ENCODE measurements around the gene ABCB9.
"Not testable (repeated sequence)": the region's sequence is repeated elsewhere in the genome, so short reads cannot be mapped to it uniquely, and the experiment has no call there.

ABCB9 gene

DNA sequence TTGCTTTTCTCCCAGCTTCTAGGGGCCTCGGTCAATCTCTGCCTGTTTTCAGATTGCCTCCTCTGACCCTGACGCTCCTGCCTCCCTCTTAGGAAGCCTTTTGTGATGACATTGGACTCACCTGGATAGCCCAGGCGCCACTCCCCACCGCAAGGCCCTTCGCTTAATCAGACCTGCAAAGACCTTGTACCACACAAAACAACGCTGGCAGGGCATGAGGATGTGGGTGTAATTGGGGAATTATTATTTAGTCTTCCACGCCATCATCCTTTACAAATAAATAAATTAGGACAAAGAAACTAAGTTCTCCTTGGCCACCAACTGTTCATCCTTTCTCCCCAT is 62.6 kb downstream of the ABCB9 start:
- DNase-seq (ENCODE audit: insufficient read length, low spot score) (no peak), FAIRE-seq (no peak)

DNA sequence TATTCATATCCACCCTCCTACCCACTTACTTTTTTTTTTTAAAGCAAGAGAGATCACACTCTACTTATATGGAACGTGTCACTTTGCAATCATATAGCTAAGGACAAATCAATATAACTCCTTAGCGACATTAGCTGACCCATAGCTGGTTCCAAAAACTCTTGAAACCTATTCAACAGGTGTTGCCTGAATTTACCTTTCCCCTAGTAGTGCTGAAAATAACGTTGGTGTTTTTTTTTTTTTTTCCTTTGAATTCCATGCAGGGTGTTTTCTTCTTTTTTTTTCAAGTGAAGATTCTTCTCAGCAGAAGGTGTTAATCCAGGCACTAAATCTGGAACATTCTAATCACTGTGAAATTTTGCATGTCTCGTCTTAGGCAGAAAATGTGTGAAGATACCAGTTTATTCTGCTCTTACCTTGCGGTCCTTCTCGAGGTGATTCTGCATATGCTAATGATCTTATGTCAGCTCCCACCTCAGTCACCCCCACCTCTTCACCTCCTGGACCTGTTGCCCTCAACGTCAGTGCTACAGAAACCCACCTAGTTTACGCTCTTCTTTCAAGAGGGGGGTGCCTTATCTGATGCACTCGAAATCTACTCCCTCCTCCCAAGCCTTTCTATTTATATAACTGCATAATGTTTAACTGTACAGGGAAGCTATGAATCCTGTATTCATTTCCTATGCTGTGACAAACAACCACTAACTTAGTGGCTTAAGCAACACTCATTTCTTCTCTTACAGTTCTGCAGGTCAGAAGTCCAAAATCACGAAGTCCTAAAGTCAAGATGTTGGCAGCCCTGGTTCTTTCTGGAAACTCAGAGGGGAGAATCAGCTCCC is 63.2 kb downstream of the ABCB9 start:
- FAIRE-seq (peak; percentile 68), DNase-seq (ENCODE audit: insufficient read length, low spot score) (no peak)

DNA sequence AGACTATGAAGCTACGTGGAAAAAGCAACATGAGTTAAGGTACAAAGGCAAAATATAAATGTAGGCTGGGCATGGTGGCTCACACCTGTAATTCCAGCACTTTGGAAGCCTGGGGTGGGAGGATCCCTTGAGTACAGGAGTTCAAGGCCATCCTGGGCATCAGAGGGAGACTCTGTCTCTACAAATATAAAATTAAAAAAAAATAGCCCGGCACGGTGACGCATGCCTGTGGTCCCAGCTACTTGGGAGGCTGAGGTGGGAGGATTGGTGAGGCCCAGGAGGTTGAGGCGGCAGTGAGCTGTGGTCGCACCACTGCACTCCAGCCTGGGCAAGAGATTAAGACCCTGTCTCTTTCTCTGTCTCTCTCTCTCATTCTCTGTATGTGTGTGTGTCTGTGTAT is 66.4 kb downstream of the ABCB9 start:
- DNase-seq (ENCODE audit: insufficient read length, low spot score) (no peak), FAIRE-seq (no peak)

DNA sequence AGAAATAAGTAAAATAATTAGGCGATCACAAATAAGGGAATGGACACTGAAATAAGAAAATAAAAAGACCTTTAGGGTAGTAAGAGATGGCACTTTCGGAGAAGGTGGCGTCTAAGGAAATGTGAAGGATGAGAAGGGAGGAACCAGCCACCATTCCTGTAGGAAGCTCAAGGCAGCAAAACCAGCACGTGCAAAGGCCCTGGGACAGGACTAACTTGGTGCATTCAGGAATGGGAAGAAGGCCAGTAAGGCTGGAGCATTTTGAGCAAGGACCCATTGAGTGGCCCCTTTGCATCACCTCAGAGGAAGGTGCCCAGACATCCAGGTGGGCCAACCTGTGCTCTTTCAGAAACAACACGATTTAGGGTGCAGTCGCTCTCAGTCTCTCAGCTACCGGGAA is 69.6 kb downstream of the ABCB9 start:
- no peak for DNase-seq (ENCODE audit: insufficient read length, low spot score)
- no peak for FAIRE-seq

DNA sequence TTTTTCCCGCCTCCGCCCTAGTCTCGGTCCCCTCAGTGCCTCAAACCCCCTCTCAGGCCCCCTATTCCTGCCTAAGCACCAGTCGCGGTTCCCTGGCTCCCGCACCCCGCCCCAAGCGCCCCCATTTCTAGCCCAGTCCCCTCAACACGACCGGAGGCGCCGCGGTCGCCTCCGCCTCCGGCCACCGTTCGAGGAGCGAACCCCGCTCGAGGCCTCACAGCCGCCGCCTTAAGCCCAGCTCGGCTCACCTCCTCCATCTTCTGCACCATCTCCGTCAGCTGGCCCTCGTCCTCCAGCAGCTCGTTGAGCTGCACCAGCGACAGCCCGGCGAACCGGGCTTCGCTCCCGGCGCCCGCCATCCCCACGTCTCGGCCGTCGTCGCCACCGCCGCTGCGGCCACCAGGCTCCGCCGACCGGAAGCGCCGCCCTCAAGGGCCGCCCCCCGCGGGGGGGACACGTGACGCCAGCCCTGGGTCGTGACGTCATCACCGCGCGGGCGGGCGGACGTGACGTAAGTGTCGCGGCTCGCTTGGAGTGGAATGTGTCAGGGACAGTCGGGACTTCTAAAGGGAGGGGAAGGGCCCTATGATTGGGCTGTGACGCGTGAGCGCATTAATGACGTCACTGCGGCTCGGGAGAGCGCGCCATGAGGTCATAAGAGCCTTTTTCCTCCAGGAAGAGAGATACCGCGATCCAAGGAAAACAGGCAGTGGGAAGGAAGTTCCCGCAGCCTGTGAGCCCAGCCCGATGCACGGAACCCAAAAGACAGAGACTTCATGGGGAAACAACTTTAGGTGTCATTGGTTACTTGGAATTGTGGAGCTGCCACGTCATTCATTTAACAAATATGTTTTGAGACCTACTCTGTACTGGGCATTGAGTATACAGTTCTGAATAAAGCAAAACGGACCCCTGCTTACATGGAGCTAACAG is 70.3 kb downstream of the ABCB9 start, which contains the start of gene VPS37B:
Gene VPS37B (minus strand): TSS at position 421 of the 933 bp plus-strand sequence. CDS start 62 bp downstream, at position 359.
- FAIRE-seq: no peak
- no peak for DNase-seq (ENCODE audit: insufficient read length, low spot score)

DNA sequence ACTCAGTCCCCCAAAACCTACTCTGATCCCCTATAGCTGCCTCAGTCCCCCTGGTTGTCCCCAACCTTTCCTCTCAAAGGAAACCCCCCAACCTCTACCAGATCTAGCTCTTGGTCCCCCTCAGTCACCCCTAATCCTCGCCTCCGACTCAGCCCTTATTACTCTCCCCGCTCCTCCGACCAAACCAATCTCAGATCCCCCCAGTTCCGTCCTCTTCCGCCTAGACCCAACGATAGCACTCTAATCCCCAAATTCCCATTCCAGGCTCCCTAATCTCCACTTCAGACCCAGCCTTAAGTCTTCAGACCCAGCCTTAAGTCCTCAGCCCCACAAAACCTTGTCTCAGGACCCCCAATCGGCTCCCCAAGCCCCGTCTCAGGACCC is 71.0 kb downstream of the ABCB9 start:
- FAIRE-seq (no peak), DNase-seq (ENCODE audit: insufficient read length, low spot score) (no peak)

DNA sequence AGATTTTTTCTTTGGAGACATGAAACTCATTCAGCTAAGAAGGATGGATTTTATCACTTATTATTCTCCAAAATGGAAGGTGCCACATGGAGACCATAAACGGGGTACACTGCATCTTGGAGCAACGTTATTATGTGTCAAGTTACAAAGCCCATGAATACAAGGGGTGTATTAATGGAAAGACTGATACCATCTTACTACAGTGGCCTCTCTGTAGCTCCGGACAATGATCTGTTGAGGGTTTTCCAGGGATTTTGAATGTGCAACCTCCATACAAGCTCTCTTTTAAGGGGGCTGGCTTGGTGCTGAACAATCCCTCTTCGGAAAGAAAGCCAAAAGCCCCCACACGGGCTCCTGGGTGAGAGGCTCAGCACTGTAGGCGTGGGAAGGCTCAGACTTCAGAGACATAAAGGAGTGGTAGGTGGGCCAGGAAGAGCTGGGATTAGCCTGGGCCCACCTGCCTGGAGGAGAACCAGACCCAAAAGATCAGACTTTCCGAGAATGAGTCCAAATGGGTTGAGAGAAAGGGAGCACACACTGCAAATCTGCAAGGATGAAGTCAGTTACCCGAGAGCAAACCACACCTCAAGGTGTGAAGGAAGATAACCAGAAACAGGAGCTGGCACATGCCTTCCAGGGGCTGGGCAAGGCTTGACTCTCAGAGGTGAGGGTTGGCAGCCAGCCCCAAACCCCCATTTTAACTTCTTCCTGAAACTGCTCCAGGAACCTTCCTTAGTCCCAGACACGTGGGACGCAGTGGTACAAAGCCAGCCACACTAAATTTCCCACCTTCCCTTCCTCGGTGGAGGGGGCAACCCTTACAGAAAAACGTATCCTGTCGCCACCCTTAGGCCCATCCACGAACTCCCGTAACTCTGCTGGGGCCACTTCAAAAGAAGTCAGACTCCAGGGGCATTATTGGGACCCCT is 71.8 kb downstream of the ABCB9 start:
- DNase-seq (ENCODE audit: insufficient read length, low spot score): no peak
- no peak for FAIRE-seq

DNA sequence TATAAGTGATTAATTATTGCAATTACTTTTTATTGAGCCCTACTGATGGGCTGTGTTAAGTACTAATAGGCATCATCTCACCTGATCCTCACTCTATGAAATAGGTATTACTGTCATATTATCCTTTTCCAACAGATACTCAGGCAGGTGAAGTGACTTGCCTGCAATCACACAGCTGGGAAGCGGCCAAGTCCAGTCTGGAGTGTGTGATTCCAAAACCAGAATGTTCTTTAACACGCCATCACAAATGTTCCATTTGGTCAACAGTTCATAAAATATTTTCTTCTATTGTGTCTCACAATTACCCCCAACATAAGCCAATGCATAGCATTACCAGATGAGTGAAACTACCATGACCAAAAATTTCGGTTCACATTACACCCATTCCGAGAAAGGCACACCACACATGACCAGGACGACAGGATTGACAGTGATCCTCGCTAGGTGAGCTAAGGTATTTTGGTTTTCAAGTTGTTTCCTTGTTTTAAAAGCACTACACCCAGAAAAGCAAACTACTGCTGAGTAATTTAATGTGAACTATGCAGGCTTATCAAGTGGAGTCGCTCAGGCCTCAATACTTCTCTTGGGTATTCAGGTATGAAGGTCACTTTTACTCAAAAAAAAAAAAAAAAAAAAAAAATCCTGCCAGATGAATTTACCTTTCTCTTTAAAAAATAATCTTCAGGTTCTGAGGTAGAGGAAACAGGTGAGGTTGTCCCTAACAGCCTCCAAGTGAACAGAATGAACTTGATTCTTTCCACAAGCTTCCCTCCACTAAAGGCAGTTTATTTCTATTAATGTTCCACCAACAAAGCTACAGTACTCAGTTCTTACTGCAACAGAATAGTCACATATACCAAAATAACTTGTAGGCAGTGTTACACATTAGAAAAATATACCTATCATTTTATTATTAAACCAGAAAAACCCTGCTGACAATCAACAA is 72.8 kb downstream of the ABCB9 start:
- DNase-seq (ENCODE audit: insufficient read length, low spot score) (no peak), FAIRE-seq (peak; percentile 14)

DNA sequence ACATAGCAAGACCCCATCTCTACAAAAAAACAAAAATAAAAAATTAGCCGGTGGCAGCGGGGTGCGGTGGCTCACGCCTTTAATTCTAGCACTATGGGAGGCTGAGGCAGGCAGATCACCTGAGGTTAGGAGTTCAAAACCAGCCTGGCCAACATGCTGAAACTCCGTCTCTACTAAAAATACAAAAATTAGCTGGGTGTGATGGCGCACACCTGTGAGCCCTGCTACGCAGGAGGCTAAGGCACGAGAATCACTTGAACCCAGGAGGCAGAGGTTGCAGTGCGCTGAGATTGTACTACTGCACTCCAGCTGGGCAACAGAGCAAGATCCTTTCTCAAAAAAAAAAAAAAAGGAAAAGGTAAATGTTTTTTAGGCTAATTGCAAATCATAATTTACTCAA is 73.5 kb downstream of the ABCB9 start:
- FAIRE-seq; DNase-seq (ENCODE audit: insufficient read length, low spot score): not testable (repeated sequence)

DNA sequence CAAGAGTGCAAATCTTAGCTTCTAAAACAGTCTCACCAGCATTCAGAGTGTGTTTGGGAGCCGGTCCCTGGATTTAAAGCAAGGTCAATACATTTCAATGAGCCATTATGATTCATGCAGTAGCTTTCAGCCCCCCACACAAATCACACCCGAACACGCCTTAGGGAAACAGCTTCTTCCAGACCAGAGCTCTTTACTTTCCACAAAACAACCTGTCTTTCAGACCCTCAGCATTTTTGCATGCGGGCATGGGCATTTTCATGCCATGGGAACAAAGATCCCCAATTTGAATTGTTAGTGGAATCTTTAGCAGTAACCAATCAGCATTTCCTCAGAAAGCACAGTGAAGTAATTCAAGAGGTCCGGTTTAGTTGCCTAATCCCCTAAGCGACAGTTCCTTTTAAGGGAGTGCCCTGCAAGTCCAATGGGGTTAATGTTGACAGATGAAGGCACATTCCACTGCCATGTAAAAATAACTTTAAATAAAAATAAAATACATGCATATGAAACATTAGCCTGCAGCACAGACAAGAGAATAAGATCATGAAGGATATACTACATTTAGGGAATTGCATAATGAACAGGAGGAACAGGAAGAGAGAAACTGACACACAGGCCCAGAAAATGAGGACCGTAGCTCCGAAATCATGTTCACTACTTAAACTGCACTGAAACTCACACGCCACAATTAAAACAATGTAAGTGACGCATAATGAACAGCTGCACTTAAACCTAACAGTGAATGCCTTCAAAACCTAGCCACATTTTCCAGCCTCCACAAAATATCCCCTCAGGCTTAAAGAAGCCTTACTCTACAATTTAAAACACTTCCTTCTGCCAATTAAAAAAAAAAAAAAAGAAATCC is 74.4 kb downstream of the ABCB9 start:
- no peak for FAIRE-seq
- DNase-seq (ENCODE audit: insufficient read length, low spot score): no peak

DNA sequence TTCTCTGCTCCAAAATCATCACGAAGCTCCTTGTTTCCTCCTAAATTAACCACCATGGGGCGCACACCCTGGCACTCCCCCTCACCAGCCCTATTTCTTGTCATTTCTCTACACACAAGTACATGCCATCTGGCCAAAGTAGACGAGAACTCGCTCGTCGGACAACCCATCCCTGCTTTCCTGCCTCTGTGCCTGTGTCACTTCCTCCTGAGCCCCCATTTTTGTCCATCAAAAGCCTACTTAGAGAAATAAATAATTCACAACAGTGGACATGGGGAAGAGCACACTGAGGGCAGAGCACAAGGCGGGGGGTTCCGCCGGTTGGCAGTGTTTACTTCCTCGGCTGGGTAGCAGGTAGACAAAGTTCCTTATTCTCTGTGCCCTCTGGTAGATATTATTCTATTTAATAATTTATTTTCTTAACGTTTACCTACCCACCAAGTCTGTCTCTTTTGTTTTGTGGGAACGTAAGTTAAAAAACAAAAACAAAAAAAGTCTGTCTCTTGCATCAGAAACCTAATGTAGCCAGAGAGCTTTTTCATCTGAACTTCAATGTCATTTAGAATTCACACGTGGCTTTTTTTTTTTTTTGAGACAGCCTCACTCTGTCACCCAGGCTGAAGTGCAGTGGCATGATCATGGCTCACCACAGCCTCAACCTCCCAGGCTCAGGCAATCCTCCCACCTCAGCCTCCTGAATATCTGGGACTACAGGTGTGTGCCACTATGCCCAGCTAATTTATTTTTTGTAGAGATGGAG is 76.3 kb downstream of the ABCB9 start:
- no peak for DNase-seq (ENCODE audit: insufficient read length, low spot score)
- FAIRE-seq: peak; percentile 11

DNA sequence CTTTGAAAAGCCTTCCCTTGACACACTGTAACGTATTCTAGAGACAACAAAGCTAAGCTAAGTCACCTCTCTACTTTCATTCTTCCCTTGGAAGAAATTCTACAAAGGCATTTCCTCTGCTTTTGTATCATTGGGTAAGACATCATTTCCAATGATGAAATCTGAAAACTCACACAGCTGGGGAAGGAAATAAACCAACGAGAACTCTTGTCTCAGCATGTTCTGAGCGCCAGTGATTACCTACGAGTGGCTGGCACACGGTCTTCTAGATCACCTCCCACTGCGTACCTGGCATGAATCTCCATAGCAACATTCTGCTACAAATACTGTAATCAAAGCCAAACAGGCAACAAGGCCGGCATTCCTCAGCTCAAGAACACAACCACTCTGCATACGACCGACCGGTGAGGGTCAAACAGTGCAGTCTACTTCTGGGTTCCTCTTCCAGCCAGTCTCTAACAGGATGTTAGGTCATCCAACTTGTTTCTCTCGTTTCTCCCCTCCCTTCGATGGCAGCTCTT is 78.0 kb downstream of the ABCB9 start:
- DNase-seq (ENCODE audit: insufficient read length, low spot score) (no peak), FAIRE-seq (no peak)

DNA sequence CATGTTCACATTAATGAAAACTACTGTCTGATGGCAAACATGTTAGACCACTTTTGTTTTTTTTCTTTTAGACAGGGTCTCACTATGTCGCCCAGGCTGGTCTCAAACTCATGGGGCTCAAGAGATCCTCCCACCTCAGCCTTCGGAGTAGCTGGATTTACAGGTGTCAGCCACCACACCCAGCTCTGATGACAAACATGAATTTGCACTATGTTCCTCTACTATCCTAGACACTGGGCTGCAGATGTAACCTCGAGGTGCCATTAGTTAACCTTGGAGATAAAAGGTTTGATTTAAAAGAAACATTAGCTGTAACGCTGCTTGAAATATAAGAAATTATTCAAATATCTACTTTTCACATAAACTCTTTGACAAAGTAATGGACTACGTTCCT is 78.4 kb downstream of the ABCB9 start:
- FAIRE-seq: no peak
- DNase-seq (ENCODE audit: insufficient read length, low spot score): no peak

DNA sequence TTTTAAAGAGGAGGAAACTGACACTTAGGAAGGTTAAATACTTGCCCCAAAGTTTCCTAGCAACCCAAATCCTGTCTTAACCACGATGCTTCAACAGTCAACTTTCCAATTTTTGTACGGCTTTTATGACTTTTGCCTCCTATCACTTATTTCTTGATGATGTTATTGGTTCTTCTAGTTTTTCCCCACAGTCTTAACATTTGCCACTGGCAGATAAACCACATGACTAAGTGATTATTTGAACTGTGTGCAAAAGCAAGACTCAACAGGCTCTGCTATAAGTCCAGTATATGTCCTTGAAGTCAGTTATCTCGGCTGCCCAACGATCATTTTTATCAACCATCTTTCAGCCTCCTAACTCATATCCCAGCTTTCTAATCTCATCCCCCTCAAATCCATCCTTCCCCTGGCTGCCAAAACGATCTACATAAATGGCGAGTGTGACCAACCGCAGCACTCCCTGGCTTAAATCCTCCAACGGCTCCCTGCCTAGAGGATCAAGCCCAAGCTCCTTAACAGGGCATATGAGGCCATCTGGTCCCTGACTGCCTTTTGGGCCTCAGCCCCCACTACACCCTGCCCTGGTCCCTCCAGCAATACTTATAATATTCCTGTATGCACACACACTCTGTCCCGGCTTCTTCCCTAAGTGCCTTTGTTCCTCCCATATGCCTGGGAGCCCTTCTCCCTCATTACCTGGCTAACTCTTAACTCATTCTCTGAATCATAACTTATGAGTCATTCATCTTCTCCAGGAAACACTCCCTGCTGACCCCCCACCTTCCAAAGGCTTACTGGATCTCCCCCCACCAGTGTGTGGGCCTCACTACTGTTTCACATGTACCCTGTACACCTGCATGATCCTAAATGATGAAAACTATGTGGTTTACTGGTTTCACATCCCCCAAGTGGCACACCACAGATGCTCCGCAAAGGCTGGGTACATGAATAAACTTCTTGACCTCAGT is 79.1 kb downstream of the ABCB9 start:
- DNase-seq (ENCODE audit: insufficient read length, low spot score): no peak
- FAIRE-seq: peak; percentile 98

DNA sequence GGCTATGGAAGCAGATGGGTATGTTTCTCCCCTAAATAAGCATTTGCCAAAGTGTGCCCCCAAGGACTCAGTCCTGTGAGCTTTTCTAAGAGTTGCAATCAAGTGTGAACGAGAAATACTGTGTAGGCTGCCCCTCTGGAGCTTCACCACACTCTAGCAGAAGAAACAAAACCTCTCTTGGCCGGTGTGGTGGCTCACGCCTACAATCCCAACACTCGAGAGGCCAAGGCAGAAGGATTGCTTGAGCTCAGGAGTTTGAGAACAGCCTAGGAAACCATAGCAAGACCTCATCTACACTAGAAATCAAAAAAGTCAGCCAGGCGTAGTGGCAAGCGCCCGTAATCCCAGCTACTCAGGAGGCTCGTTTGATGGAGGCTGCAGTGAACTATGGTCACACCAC is 80.1 kb downstream of the ABCB9 start:
- DNase-seq (ENCODE audit: insufficient read length, low spot score): no peak
- FAIRE-seq: peak; percentile 55

DNA sequence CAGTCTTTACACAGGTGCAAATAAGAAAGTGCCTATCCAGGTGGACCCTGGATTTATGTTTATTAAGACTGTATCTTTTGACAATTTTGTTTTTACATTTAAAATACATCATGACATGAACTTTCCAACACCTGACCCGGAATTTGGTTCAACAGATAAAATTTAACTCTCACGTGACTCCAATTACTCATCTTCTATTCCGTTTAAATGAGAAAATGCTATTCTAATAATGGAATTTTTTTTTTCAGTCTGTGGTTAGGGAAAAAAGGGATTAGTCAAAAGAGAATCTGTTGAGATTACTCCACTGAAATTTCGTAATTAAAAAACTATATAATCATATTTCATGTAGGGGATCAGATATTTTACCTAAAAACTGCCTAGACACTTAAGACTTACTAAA is 81.4 kb downstream of the ABCB9 start:
- no peak for FAIRE-seq

More for the DNA sequence above, 81.4 kb downstream of the ABCB9 start:
- no peak for DNase-seq (ENCODE audit: insufficient read length, low spot score)
